Fibroblast of pulmonary artery (primary cell): Measurements from ENCODE around the gene SAMD11.

Experiments used
- DNase-seq: peaks from one replicate; pipeline ENCODE4 v3.0.0-alpha.2; 2010; ENCODE audit warnings: low read depth
- H3K4me3 ChIP-seq: replicated peaks from 2 replicates; pipeline ENCODE4 v1.5.1; 2011; ENCODE audit warnings: low read depth, mild to moderate bottlenecking, control low read depth, low read length, moderate library complexity
- CTCF ChIP-seq: IDR thresholded peaks from 2 replicates; pipeline ENCODE4 v1.5.1; 2011; ENCODE audit warnings: mild to moderate bottlenecking, control low read depth, low read length, inconsistent platforms; ENCODE audit errors: missing control alignments

SAMD11 gene

DNA sequence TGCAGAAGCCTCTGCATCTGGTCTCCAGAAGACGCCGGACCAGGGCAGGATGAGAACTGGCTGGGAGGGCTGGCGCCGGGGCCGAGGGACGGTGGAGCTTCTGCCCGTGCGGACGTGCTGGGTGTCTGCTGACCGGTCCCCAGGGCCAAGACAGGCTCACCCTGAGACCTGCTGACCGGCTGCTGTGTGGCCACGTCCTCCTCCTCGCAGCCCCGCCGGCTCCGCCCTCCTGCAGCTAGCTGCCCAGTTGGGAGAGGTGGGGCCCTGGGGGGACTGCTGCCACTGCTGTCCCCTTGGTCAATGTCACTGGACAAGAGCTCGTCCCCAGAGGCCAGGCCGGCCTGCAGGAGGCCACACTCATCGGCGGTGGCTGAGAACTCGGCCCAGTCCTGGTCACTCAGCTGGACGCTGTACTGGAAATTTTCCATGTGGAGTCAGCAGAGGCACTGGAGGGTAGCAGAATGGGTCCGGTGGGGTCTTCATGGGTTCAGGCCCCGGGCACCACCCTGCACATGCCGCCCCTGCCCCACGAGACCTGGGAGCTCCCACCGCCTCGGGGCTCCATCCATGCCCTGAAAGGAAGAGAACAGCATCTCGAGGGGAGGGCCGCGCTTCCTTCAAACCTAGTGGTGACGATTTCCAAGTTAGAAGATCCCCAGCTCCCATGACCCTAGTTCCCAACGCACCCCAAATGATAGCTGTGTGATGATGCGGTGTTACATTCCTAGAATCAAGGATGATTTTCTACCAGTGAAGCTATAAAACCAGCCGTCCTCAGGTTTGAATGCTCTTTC lies 57.1 kb downstream of the SAMD11 start:
- no peak for DNase-seq
- H3K4me3 ChIP-seq, result no peak overlapping the region
- TF ChIP-seq CTCF, result no peak

DNA sequence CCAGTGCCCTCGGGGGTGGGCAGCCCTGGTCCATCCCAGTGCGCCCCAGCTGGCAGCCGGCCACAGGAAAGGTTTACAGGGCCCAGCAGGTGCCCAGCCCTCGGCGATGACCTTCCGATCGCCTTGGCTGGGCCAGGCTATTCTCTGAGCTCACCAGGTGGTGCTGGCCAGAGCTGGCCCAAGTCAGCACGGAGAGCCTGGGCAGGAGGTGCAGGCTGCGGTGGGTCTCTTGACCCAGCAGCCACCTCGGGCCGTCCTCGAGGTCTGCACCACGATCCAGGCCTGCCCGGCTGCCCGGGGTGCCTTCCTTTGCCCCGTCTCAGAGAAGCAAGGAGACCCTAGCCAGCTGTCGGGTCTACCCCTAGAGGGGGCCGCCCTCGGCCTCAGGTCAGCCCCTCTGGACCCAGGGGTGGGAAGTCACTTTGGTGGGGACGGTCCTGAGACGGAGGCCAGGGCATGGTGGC lies 57.8 kb downstream of the SAMD11 start:
- no peak overlapping the region for H3K4me3 ChIP-seq
- DNase-seq, result no peak
- TF ChIP-seq CTCF, result no peak

GRCh38 chr1:981955-982558 lies 58.3 kb downstream of the SAMD11 start, which contains the start of gene PERM1:
PERM1 (minus strand) TSS chr1:982093; CDS start chr1:981029, 1,064 bp downstream.
- H3K4me3 ChIP-seq, result no peak within 1 kb of the TSS
- no peak for DNase-seq
- no peak for TF ChIP-seq CTCF

DNA sequence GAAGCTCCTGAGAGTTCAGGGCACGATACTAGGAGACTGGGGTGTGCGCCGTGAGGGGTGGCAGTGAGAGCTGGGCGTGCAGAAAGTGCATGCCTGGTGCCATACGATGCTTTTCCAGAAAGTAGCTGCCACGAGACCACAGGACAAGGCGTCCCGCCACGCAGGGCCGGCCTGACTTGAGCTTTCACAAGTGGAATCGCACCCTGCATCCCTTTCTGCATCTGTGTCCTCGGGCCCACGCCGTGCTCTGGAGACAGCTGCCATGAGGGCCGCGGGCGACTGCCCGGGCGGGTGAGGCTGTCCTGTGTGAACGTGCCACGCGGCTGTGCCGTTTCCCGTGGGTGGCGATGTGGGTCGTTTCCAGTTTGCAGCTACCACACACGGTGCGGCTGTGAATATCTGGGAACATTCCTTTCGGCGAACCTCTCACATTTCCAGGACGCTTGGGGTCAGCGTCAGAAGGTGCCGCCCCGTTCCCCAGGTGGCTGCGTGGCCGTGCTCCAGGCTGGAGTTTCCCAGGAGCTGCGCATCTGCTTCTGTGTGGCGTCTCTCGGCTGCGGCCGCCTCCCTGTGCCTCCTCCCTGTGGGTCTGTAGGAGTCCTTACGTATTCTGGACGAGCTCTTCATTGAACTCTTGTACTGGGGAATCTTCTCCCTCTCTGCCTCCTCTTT lies 59.2 kb downstream of the SAMD11 start:
- TF ChIP-seq CTCF, result no peak
- no peak for DNase-seq
- no peak overlapping the region for H3K4me3 ChIP-seq

GRCh38 chr1:983798-984475 lies 60.2 kb downstream of the SAMD11 start:
- TF ChIP-seq CTCF, result peak; percentile 60
- peak overlapping the region; percentile 1 for H3K4me3 ChIP-seq
- no peak for DNase-seq

- peak overlapping the region; percentile 1 for H3K4me3 ChIP-seq
- TF ChIP-seq CTCF, result no peak
- no peak for DNase-seq
Observed at GRCh38 chr1:984476-984814, 60.7 kb downstream of the SAMD11 start.
